GM21825 (cell line): ENCODE data around the gene GLIPR1L2.
"Not testable (repeated sequence)": the region's sequence is repeated elsewhere in the genome, so short reads cannot be mapped to it uniquely, and the experiment has no call there.

Experiments used
- ATAC-seq: cut with Tn5 transposase; IDR thresholded peaks from one replicate; pipeline ENCODE4 v1.9.1; 2021; ENCODE audit warnings: mild to moderate bottlenecking, moderate library complexity; ENCODE audit not compliant: unreplicated experiment

GLIPR1L2 gene

GRCh38 chr12:75390899-75391538 is at the start of gene GLIPR1L2:
GLIPR1L2 (plus strand) TSS chr12:75391089; CDS start chr12:75391117, 28 bp downstream.
- ATAC-seq = peak; percentile 95

- no peak for ATAC-seq
These were observed 49.0 kb upstream of the GLIPR1L2 start for GRCh38 chr12:75341873-75342272.

GRCh38 chr12:75345531-75345930 is 45.4 kb upstream of the GLIPR1L2 start:
- ATAC-seq = no peak

GRCh38 chr12:75346215-75346614 is 44.7 kb upstream of the GLIPR1L2 start:
- ATAC-seq = not testable (repeated sequence)

- ATAC-seq = no peak
These were observed 40.9 kb upstream of the GLIPR1L2 start for GRCh38 chr12:75349946-75350345.

GRCh38 chr12:75350413-75350812 is 40.5 kb upstream of the GLIPR1L2 start:
- ATAC-seq = no peak

- no peak for ATAC-seq
These were observed 36.9 kb upstream of the GLIPR1L2 start for GRCh38 chr12:75354011-75354410.

- ATAC-seq = no peak
These were observed 30.0 kb upstream of the GLIPR1L2 start for GRCh38 chr12:75360920-75361319.

DNA sequence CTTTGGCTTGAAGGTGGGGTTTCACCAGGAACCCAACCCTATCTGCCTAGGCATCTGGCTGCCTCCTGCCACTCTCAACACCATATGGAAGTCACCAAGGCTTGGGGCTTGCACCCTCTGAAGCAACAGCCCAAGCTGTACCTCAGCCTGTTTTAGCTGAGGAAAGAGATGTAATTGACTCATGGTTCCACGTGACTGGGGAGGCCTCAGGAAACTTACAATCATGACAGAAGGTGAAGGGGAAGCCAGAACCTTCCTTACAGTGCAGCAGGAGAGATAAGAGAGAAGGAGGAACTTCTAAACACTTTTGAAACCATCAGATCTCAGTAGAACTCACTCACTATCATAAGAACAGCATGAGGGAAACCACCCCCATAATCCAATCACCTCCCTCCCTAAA is 29.5 kb upstream of the GLIPR1L2 start:
- no peak for ATAC-seq

GRCh38 chr12:75364919-75365318 is 26.0 kb upstream of the GLIPR1L2 start:
- ATAC-seq = no peak

DNA sequence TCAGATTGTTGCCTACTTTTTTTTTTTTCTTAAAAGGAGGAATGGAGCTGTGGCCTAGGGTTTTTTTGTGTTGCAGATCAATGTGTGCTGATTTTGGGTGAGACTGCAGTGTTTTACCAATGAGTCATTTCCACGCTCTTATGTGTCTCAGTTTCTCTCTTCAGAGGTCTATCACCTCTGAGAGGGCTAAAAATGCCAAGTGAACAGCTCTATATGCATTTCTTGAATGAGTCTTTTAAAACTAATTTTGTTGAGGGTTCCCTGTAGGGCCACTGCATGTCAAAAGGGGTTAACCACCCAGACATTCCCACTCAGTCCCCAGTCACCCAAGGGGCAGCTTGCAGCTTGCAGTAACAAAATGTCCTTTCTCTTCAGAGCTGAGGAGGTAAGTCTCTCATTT is 24.3 kb upstream of the GLIPR1L2 start:
- peak; percentile 55 for ATAC-seq

GRCh38 chr12:75374971-75375370 is 15.9 kb upstream of the GLIPR1L2 start:
- ATAC-seq = no peak

GRCh38 chr12:75378354-75378753 is 12.5 kb upstream of the GLIPR1L2 start:
- no peak for ATAC-seq

GRCh38 chr12:75389061-75389460 is 1.8 kb upstream of the GLIPR1L2 start:
- ATAC-seq = no peak

DNA sequence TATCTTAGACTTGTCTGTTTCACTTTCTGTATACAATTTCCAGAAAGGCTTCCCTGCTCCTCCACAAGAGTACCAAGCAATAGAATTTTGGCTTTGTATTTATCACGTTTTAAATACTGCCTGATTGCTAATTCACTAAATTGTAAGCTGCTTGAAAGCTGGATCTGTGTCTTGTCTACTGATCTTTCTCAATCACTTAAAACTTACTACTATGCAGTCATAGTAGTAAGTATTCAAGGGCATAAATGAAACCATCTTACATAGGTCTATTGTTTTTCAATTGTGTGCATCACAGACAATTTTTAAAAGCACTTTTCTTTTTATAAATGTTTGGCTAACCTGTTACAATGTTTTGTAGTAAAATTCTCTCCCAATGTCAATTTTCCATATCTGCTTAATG is 1.2 kb upstream of the GLIPR1L2 start:
- no peak for ATAC-seq

- ATAC-seq = no peak
These were observed 562 bp upstream of the GLIPR1L2 start for GRCh38 chr12:75390156-75390898.

GRCh38 chr12:75404231-75404630 is 13.3 kb downstream of the GLIPR1L2 start:
- ATAC-seq = no peak

DNA sequence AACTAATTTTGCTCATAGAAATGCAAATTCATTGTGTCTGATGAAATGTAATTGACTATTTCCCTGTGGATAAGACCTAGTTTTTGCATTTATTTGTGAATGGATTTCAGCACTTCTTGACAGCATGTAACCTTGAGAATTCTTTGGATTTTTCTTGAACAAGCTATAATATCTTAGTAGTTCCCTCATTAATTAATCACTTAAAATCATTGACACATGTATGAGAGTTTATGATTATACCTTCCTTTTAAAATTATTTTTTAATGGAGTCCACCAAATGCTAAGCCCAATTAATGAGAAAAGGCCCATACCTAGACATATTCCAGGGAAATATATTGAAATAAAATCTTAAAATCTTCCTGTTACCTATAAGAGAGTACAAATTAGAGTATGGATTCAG is 16.8 kb downstream of the GLIPR1L2 start:
- no peak for ATAC-seq

- no peak for ATAC-seq
These were observed 18.9 kb downstream of the GLIPR1L2 start for GRCh38 chr12:75409830-75410229.

- ATAC-seq = no peak
These were observed 23.8 kb downstream of the GLIPR1L2 start for GRCh38 chr12:75414671-75415070.

DNA sequence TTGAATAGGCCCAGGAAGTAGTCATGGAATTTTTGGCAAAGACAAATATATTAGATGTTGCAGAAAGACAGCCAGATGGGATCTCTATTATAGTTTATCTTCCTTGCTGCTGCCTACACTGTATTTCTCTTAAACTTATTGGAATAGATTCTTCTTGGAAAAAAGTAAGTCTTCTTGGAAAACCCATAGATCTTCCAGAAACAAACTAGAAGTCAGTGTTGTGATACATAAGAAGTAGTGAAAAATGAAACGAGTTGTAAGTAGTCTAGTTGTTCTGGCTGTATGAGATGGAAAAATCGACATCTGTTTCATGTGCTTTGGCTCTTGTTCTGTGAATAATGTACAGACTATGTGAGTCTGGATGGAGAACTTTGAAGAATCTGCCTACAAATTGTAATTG is 29.0 kb downstream of the GLIPR1L2 start:
- ATAC-seq = no peak

DNA sequence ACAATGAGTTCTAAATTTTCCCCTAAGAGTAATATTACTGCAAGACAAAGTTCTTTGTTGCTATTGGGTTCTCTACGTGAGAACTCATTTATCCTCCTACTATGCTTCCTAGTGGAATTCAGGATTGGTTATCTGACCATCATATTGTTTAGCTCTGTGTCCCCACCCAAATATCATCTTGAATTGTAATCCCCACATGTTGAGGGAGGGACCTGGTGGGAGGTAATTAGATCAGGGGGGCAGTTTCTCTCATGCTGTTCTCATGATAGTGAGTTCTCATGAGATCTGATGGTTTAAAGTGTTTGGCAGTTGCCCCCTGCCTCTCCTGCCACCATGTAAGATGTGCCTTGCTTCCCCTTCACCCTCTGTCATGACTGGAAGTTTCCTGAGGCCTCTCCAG is 36.6 kb downstream of the GLIPR1L2 start:
- ATAC-seq = no peak

DNA sequence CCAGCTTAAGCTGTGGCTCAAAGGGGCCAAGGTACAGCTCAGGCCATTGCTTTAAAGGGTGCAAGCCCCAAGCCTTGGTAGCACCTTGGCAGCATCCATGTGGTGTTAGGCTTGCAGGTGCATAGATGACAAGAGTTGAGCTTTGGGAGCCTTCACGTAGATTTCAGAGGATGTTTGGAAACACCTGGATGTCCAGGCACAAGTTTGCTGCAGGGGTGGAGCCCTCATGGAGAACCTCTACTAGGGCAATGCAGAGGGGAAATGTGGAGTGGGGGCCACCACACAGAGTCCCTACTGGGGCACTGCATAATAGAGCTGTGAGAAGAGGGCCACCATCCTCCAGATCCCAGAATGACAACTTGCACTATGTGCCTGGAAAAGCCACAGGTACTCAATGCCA is 37.9 kb downstream of the GLIPR1L2 start:
- no peak for ATAC-seq
